Muscle layer of duodenum (tissue), 2 donors: Measurements from ENCODE around the gene PIEZO1.

ENCODE experiments used
- H3K27ac ChIP-seq: one replicate; pipeline ENCODE4 v1.7.0; 2013; ENCODE audit warnings: mild to moderate bottlenecking, low read length
- H3K27me3 ChIP-seq: one replicate; pipeline ENCODE4 v1.7.0; 2013; ENCODE audit warnings: low read depth, mild to moderate bottlenecking, control low read depth, low read length
- H3K36me3 ChIP-seq, 2 donors: one replicate each; pipeline ENCODE4 v1.7.0; 2013; ENCODE audit warnings: low read length in 2 of 2, control low read depth in 1 of 2, mild to moderate bottlenecking in 1 of 2; ENCODE audit not compliant: insufficient read depth in 2 of 2, control insufficient read depth in 1 of 2
- H3K4me1 ChIP-seq, 2 donors: one replicate each; pipeline ENCODE4 v1.7.0; 2013; ENCODE audit warnings: low read length in 2 of 2, mild to moderate bottlenecking in 2 of 2, control low read depth in 1 of 2, moderate library complexity in 1 of 2; ENCODE audit not compliant: insufficient read depth in 2 of 2, control insufficient read depth in 1 of 2
- H3K4me3 ChIP-seq, 2 donors: one replicate each; pipeline ENCODE4 v1.7.0; 2013; ENCODE audit warnings: low read length in 2 of 2, low read depth in 1 of 2, mild to moderate bottlenecking in 1 of 2
- H3K9me3 ChIP-seq, 2 donors: one replicate each; pipeline ENCODE4 v1.7.0; 2013; ENCODE audit warnings: low read length in 2 of 2, control low read depth in 1 of 2, mild to moderate bottlenecking in 1 of 2; ENCODE audit not compliant: control insufficient read depth in 1 of 2
- donor health status: healthy.

PIEZO1 gene

DNA sequence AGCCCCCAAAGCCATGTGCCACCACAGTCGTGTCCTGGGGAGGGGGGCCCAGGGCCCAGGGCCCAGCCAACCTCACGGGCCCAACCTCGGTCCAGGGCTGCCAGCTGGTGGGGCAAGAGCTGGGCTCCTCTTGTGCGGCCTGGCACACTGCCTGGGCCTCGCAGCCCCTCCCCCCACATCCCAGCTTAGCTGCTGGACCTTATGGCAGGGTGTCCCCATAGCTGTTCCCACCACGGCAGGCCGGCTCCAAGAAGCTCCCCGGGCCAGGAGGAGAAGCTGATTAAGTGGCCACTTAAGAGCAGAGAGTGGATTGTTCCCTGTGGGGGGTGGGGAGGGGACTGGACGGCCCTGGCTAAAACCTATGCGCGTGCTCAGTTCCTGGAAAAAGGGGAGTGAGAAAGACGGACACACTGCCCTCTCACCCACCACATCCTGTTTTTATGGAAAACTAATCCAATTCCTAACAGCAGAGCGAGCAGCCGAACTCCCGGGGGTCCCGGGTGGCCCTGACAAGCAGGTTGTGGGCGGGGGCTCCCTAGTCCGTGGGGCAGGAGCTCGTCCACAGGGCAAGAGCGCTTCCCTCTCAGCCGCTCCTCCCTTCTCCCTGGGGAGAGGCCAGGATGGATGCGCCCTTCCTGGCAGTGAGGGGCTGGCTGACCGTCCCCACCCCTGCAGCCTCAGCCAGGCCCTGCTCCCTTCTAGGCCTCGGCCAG, 16.8 kb downstream of the PIEZO1 start:
- no peak overlapping the region for H3K27ac ChIP-seq
- peak overlapping the region in 1 of 2 donors; percentile 29 for H3K4me3 ChIP-seq
- H3K27me3 ChIP-seq = no peaks in the 10 kb centered on the region
- H3K9me3 ChIP-seq = no peaks in the 10 kb centered on the region
- no peaks in the 10 kb centered on the region for H3K36me3 ChIP-seq
- H3K4me1 ChIP-seq = peaks cover 8 to 80% of the 10 kb centered on the region in 2 donors

GRCh38 chr16:88767546-88768070, 17.4 kb downstream of the PIEZO1 start:
- Histone ChIP-seq H3K27ac (no peak overlapping the region), H3K36me3 (no peaks in the 10 kb centered on the region), H3K27me3 (no peaks in the 10 kb centered on the region), H3K9me3 (no peaks in the 10 kb centered on the region), H3K4me1 (peaks cover 8 to 80% of the 10 kb centered on the region in 2 donors), H3K4me3 (no peak overlapping the region)

DNA sequence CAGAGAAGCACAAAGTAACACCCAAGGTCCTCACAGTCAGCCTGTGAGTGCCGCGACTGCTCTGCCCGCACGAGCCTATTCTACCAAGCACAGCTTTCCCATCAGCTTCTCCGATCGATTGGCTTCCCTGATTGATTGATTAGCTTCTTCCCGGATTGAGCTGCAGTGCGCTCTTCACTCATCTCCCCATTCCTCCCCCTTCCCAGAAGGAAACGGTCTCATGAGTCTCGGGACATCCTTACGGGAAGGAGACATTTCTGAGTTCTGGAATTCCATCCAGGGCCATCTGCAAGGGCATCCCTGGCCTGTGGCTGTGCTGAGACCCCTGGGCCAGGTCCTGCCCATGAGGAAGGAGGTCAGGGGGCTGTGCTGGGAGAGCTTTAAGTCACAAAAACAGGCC, 18.0 kb downstream of the PIEZO1 start:
- Histone ChIP-seq H3K27ac (no peak overlapping the region), H3K36me3 (no peaks in the 10 kb centered on the region), H3K9me3 (no peaks in the 10 kb centered on the region), H3K27me3 (no peaks in the 10 kb centered on the region), H3K4me3 (no peak overlapping the region), H3K4me1 (peaks cover 8 to 76% of the 10 kb centered on the region in 2 donors)

DNA sequence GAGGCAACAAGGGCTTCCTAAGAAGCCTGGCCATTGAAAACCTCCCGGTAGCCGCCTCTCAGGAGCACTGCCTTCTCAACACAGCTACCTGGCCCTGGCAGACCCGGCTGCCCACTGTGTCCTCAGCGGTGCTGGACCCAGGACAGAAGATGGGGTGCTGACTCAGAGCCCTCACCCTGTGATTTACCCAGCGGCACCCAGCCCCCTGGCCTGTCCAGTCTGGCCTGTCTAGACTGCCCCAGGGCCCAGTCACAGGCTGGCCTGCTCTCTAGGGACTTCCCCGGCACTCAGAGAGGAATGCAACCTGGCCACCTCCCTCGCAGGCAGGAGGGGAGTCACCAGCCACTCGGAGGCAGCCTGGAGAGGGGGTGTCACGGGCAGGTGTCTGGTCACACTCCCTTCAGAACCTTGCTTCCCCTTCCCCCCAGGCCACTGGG, 20.1 kb downstream of the PIEZO1 start:
- Histone ChIP-seq H3K4me1 (peaks cover 0 to 78% of the 10 kb centered on the region in 2 donors), H3K27ac (no peak overlapping the region), H3K36me3 (no peaks in the 10 kb centered on the region)

DNA sequence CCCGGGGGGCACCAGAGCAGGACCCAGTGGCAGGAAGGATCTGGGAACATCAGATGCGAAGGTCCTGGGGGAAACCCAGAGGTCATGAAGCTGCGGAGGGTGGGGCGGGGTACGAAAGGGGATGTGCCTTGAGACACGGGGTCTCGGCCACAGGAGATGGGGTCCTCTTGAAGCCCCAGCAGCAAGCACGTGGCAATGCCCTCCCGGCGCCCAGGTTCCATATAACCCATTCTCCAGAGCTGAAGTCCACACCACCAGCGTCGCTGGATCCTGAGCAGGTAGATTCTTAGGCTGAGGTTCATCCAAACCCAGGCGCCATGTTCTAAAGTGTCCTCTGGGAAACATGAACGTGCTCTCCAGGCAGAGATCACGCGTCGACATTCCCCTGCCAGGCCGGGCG, 20.9 kb downstream of the PIEZO1 start:
- no peak overlapping the region for H3K4me3 ChIP-seq
- no peak overlapping the region for H3K27ac ChIP-seq
- no peaks in the 10 kb centered on the region for H3K36me3 ChIP-seq
- no peaks in the 10 kb centered on the region for H3K27me3 ChIP-seq
- peaks cover 0 to 78% of the 10 kb centered on the region in 2 donors for H3K4me1 ChIP-seq
- H3K9me3 ChIP-seq = no peaks in the 10 kb centered on the region

More for the DNA sequence above, 20.1 kb downstream of the PIEZO1 start:
- Histone ChIP-seq H3K27me3 (no peaks in the 10 kb centered on the region), H3K4me3 (no peak overlapping the region), H3K9me3 (no peaks in the 10 kb centered on the region)

DNA sequence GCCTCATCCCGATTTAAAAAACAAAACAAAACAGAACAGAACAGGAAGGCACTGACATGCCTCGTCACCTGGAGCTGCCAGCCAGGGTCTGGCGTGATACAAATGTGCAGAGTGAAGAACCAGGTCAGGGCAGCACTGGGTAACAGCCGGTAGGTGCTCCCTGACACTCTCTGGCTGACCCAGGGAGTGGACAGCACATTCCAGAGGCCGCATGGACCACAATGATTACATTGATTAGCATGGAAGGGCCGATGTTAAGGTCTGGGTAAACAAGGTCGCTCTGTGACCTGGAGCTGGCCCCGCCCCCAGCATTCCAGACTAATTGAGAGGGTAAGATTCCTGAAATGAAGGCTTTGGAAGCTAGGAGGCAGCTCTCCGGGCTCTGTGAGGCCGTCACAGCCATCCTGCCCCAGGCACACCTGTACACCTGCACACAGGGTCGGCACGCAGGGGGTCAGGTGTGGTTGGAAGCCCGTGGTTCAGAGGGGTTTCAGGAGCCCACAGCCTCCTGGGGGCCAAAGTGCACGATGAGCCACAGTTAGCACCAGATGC, 21.4 kb downstream of the PIEZO1 start:
- Histone ChIP-seq H3K4me1 (peaks cover 0 to 72% of the 10 kb centered on the region in 2 donors), H3K4me3 (no peak overlapping the region), H3K36me3 (no peaks in the 10 kb centered on the region), H3K27ac (no peak overlapping the region), H3K9me3 (no peaks in the 10 kb centered on the region), H3K27me3 (no peaks in the 10 kb centered on the region)

- Histone ChIP-seq H3K27me3 (no peaks in the 10 kb centered on the region), H3K4me1 (peaks cover 0 to 66% of the 10 kb centered on the region in 2 donors), H3K9me3 (no peaks in the 10 kb centered on the region), H3K27ac (no peak overlapping the region), H3K36me3 (no peaks in the 10 kb centered on the region), H3K4me3 (no peak overlapping the region)
Observed at GRCh38 chr16:88762941-88763340, 22.1 kb downstream of the PIEZO1 start.

DNA sequence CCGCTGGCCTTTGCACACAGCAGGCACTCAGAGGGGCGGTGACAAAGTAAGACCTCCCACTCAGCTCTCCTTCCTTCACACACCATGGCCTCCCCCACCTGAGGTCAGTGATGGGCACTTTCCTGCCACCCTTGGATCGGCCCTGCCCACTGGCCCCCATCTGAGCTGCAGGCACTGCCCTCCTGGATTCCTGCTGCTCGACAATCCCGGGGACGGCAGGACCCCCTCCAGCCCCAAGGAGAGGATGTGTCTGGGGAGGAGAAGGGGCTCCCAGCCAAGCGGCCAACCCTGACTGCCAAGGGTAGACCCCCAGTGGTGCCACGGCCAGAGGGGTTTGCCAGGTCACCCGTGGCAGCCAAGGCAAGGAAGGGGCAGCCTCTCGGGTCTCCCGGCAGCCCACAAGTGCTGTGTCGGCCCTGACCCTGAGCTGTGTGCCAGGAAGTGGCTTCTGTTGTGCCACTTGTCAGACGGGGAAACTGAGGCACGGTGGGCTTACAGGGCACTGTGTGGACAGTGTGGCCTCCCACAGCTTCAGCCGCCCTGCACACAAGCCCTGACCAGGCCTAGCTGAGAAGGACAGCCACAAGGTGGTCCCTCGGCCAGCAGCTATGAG, 22.7 kb downstream of the PIEZO1 start:
- Histone ChIP-seq H3K4me3 (no peak overlapping the region), H3K27ac (no peak overlapping the region), H3K9me3 (no peaks in the 10 kb centered on the region), H3K27me3 (no peaks in the 10 kb centered on the region), H3K4me1 (peaks cover 0 to 60% of the 10 kb centered on the region in 2 donors), H3K36me3 (no peaks in the 10 kb centered on the region)

DNA sequence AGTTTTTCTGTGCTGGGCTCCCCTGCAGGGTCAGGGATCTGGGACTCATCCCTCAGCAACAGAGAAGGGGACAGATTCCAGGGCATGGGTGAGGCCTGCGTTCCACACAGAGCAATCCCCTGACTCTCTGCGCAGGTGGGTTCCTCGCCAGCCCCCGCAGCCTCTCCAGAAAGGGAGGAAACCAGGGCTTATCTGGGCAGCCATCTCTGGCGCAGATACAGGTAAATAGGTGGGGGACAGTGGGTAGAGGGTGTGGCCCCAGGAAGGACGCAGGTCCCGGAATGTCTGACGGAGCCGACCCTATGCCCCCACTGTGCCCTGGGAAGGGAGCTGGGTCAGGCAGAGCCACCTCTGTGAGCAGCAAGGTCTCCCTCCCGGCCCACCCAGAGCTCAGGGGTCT, 23.2 kb downstream of the PIEZO1 start:
- no peaks in the 10 kb centered on the region for H3K9me3 ChIP-seq
- no peak overlapping the region for H3K27ac ChIP-seq
- no peak overlapping the region for H3K4me3 ChIP-seq
- H3K36me3 ChIP-seq = no peaks in the 10 kb centered on the region
- H3K27me3 ChIP-seq = no peaks in the 10 kb centered on the region
- H3K4me1 ChIP-seq = peaks cover 0 to 55% of the 10 kb centered on the region in 2 donors

DNA sequence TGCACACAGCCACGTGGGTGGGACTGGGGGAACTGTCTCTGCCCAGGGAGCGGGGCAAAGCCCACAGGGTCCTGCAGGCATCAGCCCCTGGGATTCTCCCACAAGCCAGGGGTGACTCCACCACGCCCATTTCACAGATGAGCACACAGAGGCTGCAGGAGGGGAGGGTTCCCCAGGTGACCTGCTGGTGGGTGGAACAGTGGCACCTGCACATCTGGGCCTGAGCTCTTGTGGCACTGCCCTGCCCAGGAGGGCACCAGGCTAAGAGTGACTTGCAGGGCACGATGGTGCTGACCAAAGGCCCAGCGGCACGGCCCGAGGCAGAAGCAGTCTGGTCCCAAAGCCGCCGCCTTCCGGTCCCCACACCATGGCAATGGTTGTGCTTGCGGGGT, 23.9 kb downstream of the PIEZO1 start:
- Histone ChIP-seq H3K27ac (no peak overlapping the region), H3K27me3 (no peaks in the 10 kb centered on the region), H3K4me3 (no peak overlapping the region), H3K9me3 (no peaks in the 10 kb centered on the region), H3K4me1 (peaks cover 0 to 49% of the 10 kb centered on the region in 2 donors), H3K36me3 (no peaks in the 10 kb centered on the region)

- Histone ChIP-seq H3K4me1 (peaks cover 0 to 49% of the 10 kb centered on the region in 2 donors), H3K36me3 (no peaks in the 10 kb centered on the region), H3K27me3 (no peaks in the 10 kb centered on the region), H3K4me3 (peak overlapping the region in 1 of 2 donors; percentile 19), H3K9me3 (no peaks in the 10 kb centered on the region), H3K27ac (peak overlapping the region; percentile 8)
Observed at GRCh38 chr16:88760424-88761142, 24.4 kb downstream of the PIEZO1 start.
